Ovary (tissue), 9 donors: ENCODE measurements around the gene LUM. TPM values are rescaled to one million over a fixed set of nuclear protein-coding genes. Genes with fewer than 3 reads are reported as not detected.

Experiments
- DNase-seq, 5 donors: peaks; one replicate each; pipeline ENCODE4 v3.0.0-alpha.2; 2019 to 2020
- H3K27ac ChIP-seq, 2 donors: fragments of 200-600 bp; one replicate each; pipeline versions ENCODE4 v1.5.1 to v1.8.0; 2019 to 2022
- H3K27me3 ChIP-seq: fragments of 200-600 bp; one replicate; pipeline ENCODE4 v1.8.0; 2022
- H3K36me3 ChIP-seq: fragments of 200-600 bp; sonication (generic); one replicate; pipeline ENCODE4 v1.5.1; 2019
- H3K4me1 ChIP-seq: one replicate; pipeline ENCODE4 v1.8.1; 2013; ENCODE audit warnings: mild to moderate bottlenecking, moderate library complexity; ENCODE audit not compliant: insufficient read depth
- H3K4me3 ChIP-seq: fragments of 200-600 bp; sonication (generic); one replicate; pipeline ENCODE4 v1.5.1; 2017
- H3K9me3 ChIP-seq, 2 donors: fragments of 200-600 bp in 1 of 2; sonication (generic) in 1 of 2; one replicate each; pipeline versions ENCODE4 v1.5.1 to v1.8.1; 2013 to 2019; ENCODE audit warnings: mild to moderate bottlenecking in 1 of 2, moderate library complexity in 1 of 2
- CTCF ChIP-seq, 3 donors: fragments of 450-650 bp in 2 of 3; fragments of 200-600 bp in 1 of 3; IDR thresholded peaks; one replicate each; pipeline versions ENCODE4 v1.5.1 to v1.8.0; 2016 to 2022; ENCODE audit warnings: antibody characterized with exemption in 3 of 3, mild to moderate bottlenecking in 1 of 3
- EP300 ChIP-seq: sonication (generic); formaldehyde crosslinking; IDR thresholded peaks from one replicate; pipeline ENCODE4 v1.6.1; 2017; ENCODE audit warnings: antibody characterized with exemption
- POLR2A ChIP-seq: fragments of 450-650 bp; IDR thresholded peaks from one replicate; pipeline ENCODE4 v1.6.1; 2017; ENCODE audit warnings: antibody characterized with exemption, mild to moderate bottlenecking, moderate library complexity
- WGBS, 3 donors: extraction: QIAGEN DNeasy Blood & Tissue Kit in 1 of 3; methylation state at CpG; one replicate each; pipeline versions ENCODE4 v1.1.5 to v1.1.7; 2013 to 2017; 5-methylcytosine and 5-hydroxymethylcytosine counted together
- intact Hi-C, 4 donors: fragments of 100-400 bp; cut with DNase I; formaldehyde crosslinking; loops; one replicate each; pipeline versions ENCODE4 v1.11.0 to v1.15.1; 2022 to 2023
- polyA plus RNA-seq, 2 donors: library from polyadenylated mRNA; stranded (reverse); fragments of 200-250 nt in 1 of 2; fragments of 350-450 nt in 1 of 2; fragmentation: Illumina TruSeq in 1 of 2; extraction: RNeasy Lipid Tissue Mini Kit (QIAGEN cat#74804) in 1 of 2; gene quantifications; one replicate each; pipeline ENCODE4 v1.2.3, GENCODE V29; 2013 to 2014
- total RNA-seq, 7 donors: library from RNA; depleted of rRNA in 2 of 7; stranded (reverse); fragments of >200 nt in 2 of 7; fragmentation: NEBNext Ultra II Directional in 3 of 7; extraction: Animal tissue kit (Norgen Biotek cat#: 25700) in 3 of 7; gene quantifications; one replicate each; pipeline versions ENCODE4 v1.1.0 to v1.2.4, GENCODE V29; 2016 to 2023
- donor health status: DM: no; HTN: no; CAD: no; lungs with moderate emphysema.
- donor health status: DM: no; HTN: no; CAD: no.
- donor health status: Bipolar disorder and iron deficiency.
- donor health status: DM: yes; HTN: yes; CAD: no.
- donor health status: DM: no; HTN: no; CAD: no.
- donor health status: DM: yes; HTN: yes; CAD: no.

LUM gene
- total and polyA plus RNA-seq, 9 donors: 122 to 663 (median 343) TPM

DNA sequence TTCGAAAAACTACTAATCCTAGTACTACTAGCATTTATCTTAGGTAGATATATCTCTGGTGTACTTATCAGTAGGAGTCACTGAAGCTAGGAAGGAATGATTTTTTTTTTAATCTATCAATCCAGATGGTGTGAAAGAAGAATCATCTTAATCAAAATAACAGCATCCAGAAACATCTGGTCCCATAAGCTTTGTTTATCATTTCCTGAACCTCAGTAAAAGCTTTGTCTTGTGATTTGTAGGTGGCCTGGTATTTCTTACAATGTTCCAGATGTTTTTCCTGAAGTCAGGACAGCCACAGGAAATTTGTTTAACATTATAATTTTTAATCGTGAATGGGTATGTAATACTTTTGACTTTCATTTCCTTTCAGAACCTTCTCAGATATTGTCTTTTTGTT is 28.0 kb upstream of the LUM start:
- Histone ChIP-seq H3K36me3 (no peaks in the 10 kb centered on the region), H3K27me3 (no peaks in the 10 kb centered on the region), H3K4me1 (peaks cover 15% of the 10 kb centered on the region), H3K27ac (peak overlapping the region in 1 of 2 donors; percentile 83), H3K9me3 (no peaks in the 10 kb centered on the region), H3K4me3 (no peak overlapping the region)
- intact Hi-C loops: no loop called here
- 4 to 10% (median 8%) methylated on average over 2 of the region's 2 CpGs for WGBS, 3 donors
- DNase-seq: no peak
- TF ChIP-seq CTCF (IDR thresholded peaks at IDR 0.05) (no peak), POLR2A (no peak), EP300 (no peak)

- no peaks in the 10 kb centered on the region for H3K27me3 ChIP-seq
- H3K4me3 ChIP-seq: no peak overlapping the region
- intact Hi-C loops: no loop called here
- no peaks in the 10 kb centered on the region for H3K36me3 ChIP-seq
- DNase-seq: peak in 3 of 5 donors; percentile 19 to 39 (median 34)
- peak overlapping the region; percentile 29 to 83 for H3K27ac ChIP-seq
- peaks cover 15% of the 10 kb centered on the region for H3K4me1 ChIP-seq
- WGBS, 3 donors: 3 to 14% (median 13%) methylated on average over 1 of the region's 1 CpG
- H3K9me3 ChIP-seq: no peaks in the 10 kb centered on the region
- TF ChIP-seq CTCF (IDR thresholded peaks at IDR 0.05): no peak
- no peak for TF ChIP-seq EP300
- no peak for TF ChIP-seq POLR2A
Observed at GRCh38 chr12:91138337-91138920, 27.1 kb upstream of the LUM start.

DNA sequence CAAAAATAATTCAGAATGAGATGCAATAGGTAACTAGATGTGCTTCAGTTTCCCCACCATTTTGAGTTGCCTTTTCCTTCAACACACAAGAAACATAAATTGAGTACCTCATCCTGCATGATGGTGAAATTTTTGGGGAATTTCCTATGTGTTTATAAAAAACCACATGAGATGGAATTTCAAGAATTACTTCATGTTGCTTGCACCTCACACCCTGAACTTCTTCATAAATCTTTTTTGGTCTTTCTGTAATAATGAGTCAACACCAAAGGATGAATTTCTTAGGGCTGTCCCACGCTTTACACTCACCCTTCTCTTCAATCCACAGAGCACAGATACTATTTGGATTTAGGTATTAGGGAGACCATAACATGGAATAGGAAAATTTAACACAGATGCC is 22.6 kb upstream of the LUM start:
- no peak overlapping the region for H3K27ac ChIP-seq
- intact Hi-C loops: no loop called here
- H3K27me3 ChIP-seq: no peaks in the 10 kb centered on the region
- no peak for DNase-seq
- TF ChIP-seq POLR2A (no peak), EP300 (no peak), CTCF (IDR thresholded peaks at IDR 0.05) (no peak)
- no peak overlapping the region for H3K4me3 ChIP-seq
- no peaks in the 10 kb centered on the region for H3K9me3 ChIP-seq
- 60 to 78% (median 61%) methylated on average over 1 of the region's 1 CpG for WGBS, 3 donors
- H3K4me1 ChIP-seq: peaks cover 4% of the 10 kb centered on the region
- H3K36me3 ChIP-seq: no peaks in the 10 kb centered on the region

- Histone ChIP-seq H3K4me3 (no peak overlapping the region), H3K36me3 (no peaks in the 10 kb centered on the region), H3K9me3 (no peaks in the 10 kb centered on the region), H3K27me3 (no peaks in the 10 kb centered on the region), H3K27ac (no peak overlapping the region), H3K4me1 (no peaks in the 10 kb centered on the region)
- DNase-seq: no peak
- WGBS, 3 donors: 92 to 95% (median 94%) methylated on average over 2 of the region's 2 CpGs
- intact Hi-C loops: no loop called here
- TF ChIP-seq POLR2A: no peak
Observed at GRCh38 chr12:91129662-91130362, 18.5 kb upstream of the LUM start.

DNA sequence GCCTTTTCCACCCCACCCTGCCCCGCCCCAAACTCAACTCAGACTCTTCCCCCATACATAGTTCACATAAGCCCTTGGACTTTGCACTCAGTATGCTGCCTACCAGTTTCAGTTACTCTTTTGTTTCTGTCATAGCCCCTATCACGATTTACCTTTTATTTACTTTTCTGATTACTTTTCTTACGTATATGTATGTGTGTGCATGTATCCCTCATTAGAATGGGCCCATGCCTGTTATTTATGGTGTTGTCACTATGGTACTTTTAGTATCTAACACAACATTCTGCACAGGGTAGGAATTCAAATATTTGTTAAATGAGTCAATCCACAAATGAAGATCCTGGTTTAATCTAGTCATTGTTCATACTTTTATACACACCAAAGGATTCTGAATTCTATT is 16.5 kb upstream of the LUM start:
- TF ChIP-seq EP300: no peak
- no peak for TF ChIP-seq CTCF (IDR thresholded peaks at IDR 0.05)
- no peak for TF ChIP-seq POLR2A
- intact Hi-C loops: no loop called here
- no peaks in the 10 kb centered on the region for H3K9me3 ChIP-seq
- H3K27ac ChIP-seq: no peak overlapping the region
- no peaks in the 10 kb centered on the region for H3K36me3 ChIP-seq
- WGBS, 3 donors: 92 to 96% (median 93%) methylated on average over 3 of the region's 3 CpGs
- H3K4me3 ChIP-seq: no peak overlapping the region
- H3K4me1 ChIP-seq: no peaks in the 10 kb centered on the region
- no peaks in the 10 kb centered on the region for H3K27me3 ChIP-seq
- DNase-seq: no peak
